ENCODE data around the gene DPYD. TPM values are rescaled to one million over a fixed set of nuclear protein-coding genes. Genes with fewer than 3 reads are reported as not detected.

The DPYD gene
- polyA plus RNA-seq, 1 of the 3 experiments (the other 2 are of a cell fraction) = 23.0 TPM

GRCh38 chr1:97145321-97145956 lies 775.4 kb downstream of the DPYD start:
- H3K27me3 ChIP-seq (ENCODE audit: insufficient read depth) = no peaks in the 10 kb centered on the region
- H3K79me2 ChIP-seq (ENCODE audit: insufficient read depth) = no peaks in the 10 kb centered on the region
- DNase-seq = no peak
- peak overlapping the region; percentile 8; the same call in 1 of the 2 replicates for H3K9ac ChIP-seq
- H3F3A ChIP-seq (replicated peaks; ENCODE audit: insufficient read depth) = peaks cover 28% of the 10 kb centered on the region
- H3K4me3 ChIP-seq (ENCODE audit: low read depth in 2 of 2, low read length in 1 of 2) = no peak overlapping the region
- peak overlapping the region; percentile 45 for H3K4me2 ChIP-seq
- H4K20me1 ChIP-seq (ENCODE audit: insufficient read depth) = no peaks in the 10 kb centered on the region
- H2AFZ ChIP-seq (ENCODE audit: low read depth) = no peak overlapping the region
- peak overlapping the region; percentile 76 to 78 for H3K27ac ChIP-seq (ENCODE audit: low read depth in 2 of 2, low read length in 1 of 2)
- ChIA-PET CTCF (interaction anchor here (1.3 kb wide), 1 partner anchor 13 kb away, joined by 3 read pairs; no protein-coding TSS in a partner anchor), POLR2A (no interaction called here)
- H3K9me3 ChIP-seq = no peaks in the 10 kb centered on the region
- peaks cover 18 to 25% of the 10 kb centered on the region in 2 experiments; a peak in 3 of 4 replicates for H3K4me1 ChIP-seq (ENCODE audit: control insufficient read depth in 1 of 2, insufficient read depth in 2 of 2, low read depth in 1 of 2, low read length in 1 of 2)
- H3K36me3 ChIP-seq (replicated peaks in 1 of 2; ENCODE audit: control insufficient read depth in 1 of 2, insufficient read depth in 2 of 2, low read length in 1 of 2) = peaks cover 0 to 5% of the 10 kb centered on the region in 2 experiments
- WGBS (ENCODE audit: low lambda C conversion rate) = 46% methylated on average over 6 of the region's 6 CpGs
- H3K9me2 ChIP-seq = no peaks in the 10 kb centered on the region
- TF ChIP-seq CHD2 (IDR thresholded peaks at IDR 0.05; ENCODE audit: low read length, partially characterized antibody) = no peak
- TF ChIP-seq POLR2AphosphoS5 (IDR thresholded peaks at IDR 0.05; ENCODE audit: low read depth, low read length) = peak; percentile 25; the same call in 1 of the 2 replicates
- TF ChIP-seq, protein P1, sequence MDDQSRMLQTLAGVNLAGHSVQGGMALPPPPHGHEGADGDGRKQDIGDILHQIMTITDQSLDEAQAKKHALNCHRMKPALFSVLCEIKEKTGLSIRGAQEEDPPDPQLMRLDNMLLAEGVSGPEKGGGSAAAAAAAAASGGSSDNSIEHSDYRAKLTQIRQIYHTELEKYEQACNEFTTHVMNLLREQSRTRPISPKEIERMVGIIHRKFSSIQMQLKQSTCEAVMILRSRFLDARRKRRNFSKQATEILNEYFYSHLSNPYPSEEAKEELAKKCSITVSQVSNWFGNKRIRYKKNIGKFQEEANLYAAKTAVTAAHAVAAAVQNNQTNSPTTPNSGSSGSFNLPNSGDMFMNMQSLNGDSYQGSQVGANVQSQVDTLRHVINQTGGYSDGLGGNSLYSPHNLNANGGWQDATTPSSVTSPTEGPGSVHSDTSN (IDR thresholded peaks at IDR 0.05) = peak; percentile 82
- TF ChIP-seq SMC3 (IDR thresholded peaks at IDR 0.05; ENCODE audit: low read depth, low read length) = no peak
- TF ChIP-seq EZH2phosphoT487 (IDR thresholded peaks at IDR 0.05; ENCODE audit: borderline replicate concordance, low read depth) = no peak
- TF ChIP-seq GATA2 (CRISPR knock-in tag; IDR thresholded peaks at IDR 0.05) = no peak
- TF ChIP-seq TEAD4 (IDR thresholded peaks at IDR 0.05; ENCODE audit: borderline replicate concordance, insufficient read depth) = 0 out of 2 replicates have a peak, but pooled peaks have one; percentile 22
- TF ChIP-seq GABPA (IDR thresholded peaks at IDR 0.05; ENCODE audit: low read depth) = no peak
- no peak for TF ChIP-seq FOXM1 (IDR thresholded peaks at IDR 0.05; ENCODE audit: low read depth)
- no peak for TF ChIP-seq RXRA (IDR thresholded peaks at IDR 0.05; ENCODE audit: borderline replicate concordance, low read depth)
- peak; percentile 64 for TF ChIP-seq TCF12 (IDR thresholded peaks at IDR 0.05)
- peak; percentile 51 for TF ChIP-seq JUND (IDR thresholded peaks at IDR 0.05)
- TF ChIP-seq IRF3 (IDR thresholded peaks at IDR 0.05; ENCODE audit: low read depth, low read length) = no peak
- TF ChIP-seq RCOR1 (IDR thresholded peaks at IDR 0.05; ENCODE audit: low read length) = no peak
- TF ChIP-seq, protein P2, sequence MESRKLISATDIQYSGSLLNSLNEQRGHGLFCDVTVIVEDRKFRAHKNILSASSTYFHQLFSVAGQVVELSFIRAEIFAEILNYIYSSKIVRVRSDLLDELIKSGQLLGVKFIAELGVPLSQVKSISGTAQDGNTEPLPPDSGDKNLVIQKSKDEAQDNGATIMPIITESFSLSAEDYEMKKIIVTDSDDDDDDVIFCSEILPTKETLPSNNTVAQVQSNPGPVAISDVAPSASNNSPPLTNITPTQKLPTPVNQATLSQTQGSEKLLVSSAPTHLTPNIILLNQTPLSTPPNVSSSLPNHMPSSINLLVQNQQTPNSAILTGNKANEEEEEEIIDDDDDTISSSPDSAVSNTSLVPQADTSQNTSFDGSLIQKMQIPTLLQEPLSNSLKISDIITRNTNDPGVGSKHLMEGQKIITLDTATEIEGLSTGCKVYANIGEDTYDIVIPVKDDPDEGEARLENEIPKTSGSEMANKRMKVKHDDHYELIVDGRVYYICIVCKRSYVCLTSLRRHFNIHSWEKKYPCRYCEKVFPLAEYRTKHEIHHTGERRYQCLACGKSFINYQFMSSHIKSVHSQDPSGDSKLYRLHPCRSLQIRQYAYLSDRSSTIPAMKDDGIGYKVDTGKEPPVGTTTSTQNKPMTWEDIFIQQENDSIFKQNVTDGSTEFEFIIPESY (IDR thresholded peaks at IDR 0.05; ENCODE audit: borderline replicate concordance, low read depth) = no peak
- TF ChIP-seq MEF2A (IDR thresholded peaks at IDR 0.05; ENCODE audit: borderline replicate concordance, low read depth) = no peak
- TF ChIP-seq MXI1 (IDR thresholded peaks at IDR 0.05; ENCODE audit: low read depth, low read length) = no peak
- TF ChIP-seq USF2 (IDR thresholded peaks at IDR 0.05; ENCODE audit: borderline replicate concordance, low read depth, low read length) = no peak
- peak; percentile 14; the same call in 1 of the 2 replicates for TF ChIP-seq FOSL2 (IDR thresholded peaks at IDR 0.05; ENCODE audit: borderline replicate concordance, low read depth)
- no peak for TF ChIP-seq TAF1 (IDR thresholded peaks at IDR 0.05; ENCODE audit: borderline replicate concordance, low read depth, low read length)
- TF ChIP-seq RAD21 (IDR thresholded peaks at IDR 0.05; ENCODE audit: low read length) = no peak
- TF ChIP-seq, protein P3, sequence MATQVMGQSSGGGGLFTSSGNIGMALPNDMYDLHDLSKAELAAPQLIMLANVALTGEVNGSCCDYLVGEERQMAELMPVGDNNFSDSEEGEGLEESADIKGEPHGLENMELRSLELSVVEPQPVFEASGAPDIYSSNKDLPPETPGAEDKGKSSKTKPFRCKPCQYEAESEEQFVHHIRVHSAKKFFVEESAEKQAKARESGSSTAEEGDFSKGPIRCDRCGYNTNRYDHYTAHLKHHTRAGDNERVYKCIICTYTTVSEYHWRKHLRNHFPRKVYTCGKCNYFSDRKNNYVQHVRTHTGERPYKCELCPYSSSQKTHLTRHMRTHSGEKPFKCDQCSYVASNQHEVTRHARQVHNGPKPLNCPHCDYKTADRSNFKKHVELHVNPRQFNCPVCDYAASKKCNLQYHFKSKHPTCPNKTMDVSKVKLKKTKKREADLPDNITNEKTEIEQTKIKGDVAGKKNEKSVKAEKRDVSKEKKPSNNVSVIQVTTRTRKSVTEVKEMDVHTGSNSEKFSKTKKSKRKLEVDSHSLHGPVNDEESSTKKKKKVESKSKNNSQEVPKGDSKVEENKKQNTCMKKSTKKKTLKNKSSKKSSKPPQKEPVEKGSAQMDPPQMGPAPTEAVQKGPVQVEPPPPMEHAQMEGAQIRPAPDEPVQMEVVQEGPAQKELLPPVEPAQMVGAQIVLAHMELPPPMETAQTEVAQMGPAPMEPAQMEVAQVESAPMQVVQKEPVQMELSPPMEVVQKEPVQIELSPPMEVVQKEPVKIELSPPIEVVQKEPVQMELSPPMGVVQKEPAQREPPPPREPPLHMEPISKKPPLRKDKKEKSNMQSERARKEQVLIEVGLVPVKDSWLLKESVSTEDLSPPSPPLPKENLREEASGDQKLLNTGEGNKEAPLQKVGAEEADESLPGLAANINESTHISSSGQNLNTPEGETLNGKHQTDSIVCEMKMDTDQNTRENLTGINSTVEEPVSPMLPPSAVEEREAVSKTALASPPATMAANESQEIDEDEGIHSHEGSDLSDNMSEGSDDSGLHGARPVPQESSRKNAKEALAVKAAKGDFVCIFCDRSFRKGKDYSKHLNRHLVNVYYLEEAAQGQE (IDR thresholded peaks at IDR 0.05; ENCODE audit: low read depth, low read length) = 0 out of 2 replicates have a peak, but pooled peaks have one; percentile 33
- TF ChIP-seq, protein P4, sequence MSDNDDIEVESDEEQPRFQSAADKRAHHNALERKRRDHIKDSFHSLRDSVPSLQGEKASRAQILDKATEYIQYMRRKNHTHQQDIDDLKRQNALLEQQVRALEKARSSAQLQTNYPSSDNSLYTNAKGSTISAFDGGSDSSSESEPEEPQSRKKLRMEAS (IDR thresholded peaks at IDR 0.05; ENCODE audit: low read depth) = peak; percentile 95
- no peak for TF ChIP-seq FOXJ3 (CRISPR knock-in tag; IDR thresholded peaks at IDR 0.05)
- no peak for TF ChIP-seq ELF1 (IDR thresholded peaks at IDR 0.05)
- TF ChIP-seq NFIC (IDR thresholded peaks at IDR 0.05; ENCODE audit: borderline replicate concordance) = peak; percentile 71
